PFSK-1 (cell line): ENCODE data around the gene CDYL.

Experiments
- FOXP2 ChIP-seq: optimal IDR thresholded peaks from 2 replicates; pipeline ENCODE3; 2011; ENCODE audit warnings: borderline replicate concordance, control low read depth, inconsistent platforms; ENCODE audit not compliant: insufficient read depth; ENCODE audit errors: extremely low read length, extremely low read depth
- POLR2AphosphoS5 ChIP-seq: IDR thresholded peaks from 2 replicates; pipeline ENCODE4 v1.6.1; 2012; ENCODE audit warnings: low read depth, mild to moderate bottlenecking, control low read depth, low read length, moderate library complexity
- REST ChIP-seq, 2 experiments: IDR thresholded peaks; 2 replicates each; pipeline versions ENCODE4 v1.6.1 to v1.8.0; 2011 to 2012; ENCODE audit warnings: low read depth in 2 of 2, low read length in 2 of 2, control low read depth in 1 of 2, inconsistent platforms in 1 of 2, mild to moderate bottlenecking in 1 of 2, moderate library complexity in 1 of 2; ENCODE audit not compliant: insufficient read depth in 1 of 2
- SIN3A ChIP-seq: IDR thresholded peaks from 2 replicates; pipeline ENCODE4 v1.6.1; 2012; ENCODE audit warnings: mild to moderate bottlenecking, low read length, moderate library complexity, borderline replicate concordance; ENCODE audit not compliant: insufficient read depth
- TAF1 ChIP-seq: IDR thresholded peaks from 2 replicates; pipeline ENCODE4 v1.6.1; 2012; ENCODE audit warnings: low read length, control low read depth, borderline replicate concordance; ENCODE audit not compliant: insufficient read depth

CDYL gene

DNA sequence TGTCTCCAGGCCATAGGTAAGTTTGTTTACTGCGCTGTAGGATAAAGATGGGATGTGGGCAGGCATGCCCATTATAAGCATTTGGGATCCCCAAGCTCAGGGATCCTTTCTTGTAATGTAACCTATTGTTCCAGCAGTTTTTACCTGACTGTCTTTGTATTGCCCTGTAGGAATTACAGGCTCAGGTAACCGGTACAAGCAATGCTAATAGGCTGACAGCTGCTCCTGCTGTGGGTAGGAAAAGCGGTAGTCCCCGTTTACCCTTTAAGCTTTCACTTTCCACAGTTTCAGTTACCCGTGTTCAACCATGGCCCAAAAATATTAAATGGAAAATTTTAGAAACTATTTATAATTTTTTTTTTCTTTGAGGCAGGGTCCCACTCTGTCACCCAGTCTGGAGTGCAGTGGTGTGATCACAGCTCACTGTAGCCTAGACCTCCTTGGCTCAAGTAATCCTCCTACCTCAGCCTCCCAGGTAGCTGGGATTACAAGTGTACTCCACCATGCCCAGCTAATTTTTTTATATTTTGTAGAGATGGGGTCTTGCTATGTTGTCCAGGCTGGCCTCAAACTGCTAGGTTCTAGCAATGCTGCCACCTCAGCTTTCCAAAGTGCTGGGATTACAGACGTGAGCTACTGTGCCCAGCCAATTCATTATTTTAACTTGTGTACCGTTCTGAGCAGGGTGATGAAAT is 108.6 kb downstream of the CDYL start:
- TF ChIP-seq REST (IDR thresholded peaks at IDR 0.05; ENCODE audit: insufficient read depth in 1 of 2, low read depth in 2 of 2, low read length in 2 of 2): no peak
- no peak for TF ChIP-seq TAF1
- TF ChIP-seq POLR2AphosphoS5: no peak
- no peak for TF ChIP-seq SIN3A
- no peak for TF ChIP-seq FOXP2

DNA sequence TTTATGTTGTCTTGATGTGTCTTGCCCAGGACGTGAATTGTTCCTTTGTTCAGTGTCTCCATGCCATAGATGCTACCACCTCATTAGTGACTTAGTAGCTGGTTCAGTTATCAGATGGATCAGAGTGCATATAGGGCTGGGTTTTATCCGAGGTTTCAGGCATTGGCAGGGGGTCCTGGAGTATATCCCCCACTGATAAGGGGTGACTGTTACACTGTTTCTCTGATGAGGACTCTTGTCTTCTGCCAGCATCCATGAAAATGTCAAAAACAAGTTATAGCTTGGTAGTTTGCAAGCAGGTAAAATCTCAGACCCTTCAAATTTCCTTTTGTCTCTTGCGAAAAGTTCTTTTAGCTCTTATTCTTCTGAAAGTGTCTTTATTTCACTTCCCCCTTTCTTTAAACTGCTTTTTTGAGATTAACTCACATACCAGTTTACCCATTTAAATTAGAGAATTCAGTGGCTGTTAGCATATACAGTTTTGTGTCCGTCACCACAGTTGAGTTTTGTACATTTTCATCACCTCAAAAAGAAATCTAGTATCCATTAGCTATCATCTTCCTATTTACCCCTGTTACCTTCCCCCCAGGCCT is 109.2 kb downstream of the CDYL start:
- TF ChIP-seq SIN3A: no peak
- no peak for TF ChIP-seq POLR2AphosphoS5
- no peak for TF ChIP-seq TAF1
- no peak for TF ChIP-seq REST (IDR thresholded peaks at IDR 0.05; ENCODE audit: insufficient read depth in 1 of 2, low read depth in 2 of 2, low read length in 2 of 2)
- no peak for TF ChIP-seq FOXP2

DNA sequence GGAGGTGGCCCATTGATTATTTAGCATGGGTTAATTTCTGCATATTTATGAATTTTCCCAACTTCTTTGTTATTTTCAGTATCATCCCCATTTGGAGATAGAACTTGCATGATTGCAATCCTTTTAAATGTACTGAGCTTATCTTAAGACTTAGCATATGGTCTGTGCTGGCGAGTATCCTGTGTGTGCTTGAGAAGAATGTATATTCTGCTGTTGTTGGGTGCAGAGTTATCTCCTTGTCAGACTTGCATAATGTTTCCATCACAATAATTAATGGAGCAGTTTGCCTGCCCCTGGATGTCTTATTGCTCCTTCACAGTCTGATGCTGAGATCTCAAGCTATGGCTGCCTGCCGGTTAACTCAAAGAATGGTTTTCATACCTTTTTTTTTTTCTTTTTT is 112.6 kb downstream of the CDYL start:
- no peak for TF ChIP-seq REST (IDR thresholded peaks at IDR 0.05; ENCODE audit: insufficient read depth in 1 of 2, low read depth in 2 of 2, low read length in 2 of 2)

DNA sequence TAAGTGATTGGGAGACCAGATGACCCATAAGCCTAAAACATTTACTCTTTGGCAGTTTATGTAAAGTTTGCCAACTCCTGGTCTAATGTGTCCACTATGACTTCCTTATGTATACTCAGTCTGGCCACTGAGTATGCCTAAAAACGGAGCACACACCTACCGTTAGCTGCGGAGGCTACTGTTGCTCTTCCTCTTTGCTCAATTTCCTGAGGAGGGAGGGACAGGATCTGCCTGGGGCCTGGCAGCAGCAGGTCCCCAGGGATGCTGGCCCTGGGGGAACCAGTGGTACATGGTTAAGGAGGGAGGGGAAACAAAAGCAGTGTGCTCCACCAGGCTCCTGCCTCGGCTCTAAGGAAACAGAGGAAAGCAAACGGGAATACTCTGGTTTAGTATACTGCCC is 113.5 kb downstream of the CDYL start:
- TF ChIP-seq REST (IDR thresholded peaks at IDR 0.05; ENCODE audit: insufficient read depth in 1 of 2, low read depth in 2 of 2, low read length in 2 of 2) (no peak), TAF1 (no peak), FOXP2 (no peak), POLR2AphosphoS5 (no peak), SIN3A (no peak)

GRCh38 chr6:4890191-4890590 is 114.0 kb downstream of the CDYL start:
- no peak for TF ChIP-seq SIN3A
- TF ChIP-seq FOXP2: no peak
- no peak for TF ChIP-seq POLR2AphosphoS5
